Right cardiac atrium (tissue), 5 donors: ENCODE measurements around the gene LRRK1. TPM values are rescaled to one million over a fixed set of nuclear protein-coding genes. Genes with fewer than 3 reads are reported as not detected.

Experiments
- ATAC-seq, 2 donors: fragments of 200-7000 bp; cut with Tn5 transposase; one replicate each; pipeline versions ENCODE4 v1.8.0 to v1.9.1; 2020; ENCODE audit warnings: moderate library complexity in 2 of 2, mild to moderate bottlenecking in 1 of 2
- DNase-seq, 3 donors: peaks; one replicate each; pipeline ENCODE4 v3.0.0-alpha.2; 2020
- H3K27ac ChIP-seq: one replicate; pipeline ENCODE4 v1.5.1; 2013; ENCODE audit warnings: mild to moderate bottlenecking, low read length, control low read depth, moderate library complexity
- H3K27me3 ChIP-seq: one replicate; pipeline ENCODE4 v1.6.1; 2013; ENCODE audit not compliant: control insufficient read depth, insufficient read depth
- H3K4me1 ChIP-seq: one replicate; pipeline ENCODE4 v1.6.1; 2013; ENCODE audit warnings: low read length; ENCODE audit not compliant: control insufficient read depth, insufficient read depth
- H3K4me3 ChIP-seq: one replicate; pipeline ENCODE4 v1.5.1; 2013; ENCODE audit warnings: low read length, control low read depth
- H3K9me3 ChIP-seq: one replicate; pipeline ENCODE4 v1.6.1; 2013; ENCODE audit warnings: low read length; ENCODE audit not compliant: control insufficient read depth
- WGBS: extraction: QIAGEN DNeasy Blood & Tissue Kit; methylation state at CpG from one replicate; pipeline ENCODE4 v1.1.7; 2013; 5-methylcytosine and 5-hydroxymethylcytosine counted together
- intact Hi-C, 4 donors: fragments of 100-400 bp; cut with DNase I; formaldehyde crosslinking; loops; one replicate each; pipeline versions ENCODE4 v1.11.0 to v1.14.0; 2022 to 2023
- polyA plus RNA-seq: library from polyadenylated mRNA; stranded (reverse); fragments of 200-250 nt; gene quantifications from one replicate; pipeline ENCODE4 v1.2.3, GENCODE V29; 2013
- total RNA-seq, 4 donors: library from RNA; stranded (reverse); fragmentation: NEBNext Ultra II Directional; extraction: Animal tissue kit (Norgen Biotek cat#: 25700); gene quantifications; one replicate each; pipeline ENCODE4 v1.2.1, GENCODE V29; 2021
- donor health status: healthy with polysubstance abuse.
- donor health status: DM: no; HTN: yes; CAD: no.
- donor health status: DM: no; HTN: no; CAD: no.
- donor health status: DM: no; HTN: yes; CAD: no; lungs with severe emphysema.
- donor health status: DM: yes; HTN: yes; CAD: no.

Gene LRRK1
- total and polyA plus RNA-seq, 5 donors, result 2.9 to 7.6 (median 5.1) TPM

- Histone ChIP-seq H3K9me3 (no peaks in the 10 kb centered on the region), H3K4me3 (no peak overlapping the region), H3K27me3 (no peaks in the 10 kb centered on the region), H3K4me1 (peaks cover 5% of the 10 kb centered on the region), H3K27ac (no peak overlapping the region)
- WGBS, result 16% methylated on average over 10 of the region's 10 CpGs
- intact Hi-C loops, result no loop called here
- ATAC-seq (peak; percentile 46 to 63), DNase-seq (peak in 1 of 3 donors; percentile 24)
Observed at GRCh38 chr15:100958326-100959065, 39.3 kb downstream of the LRRK1 start.

GRCh38 chr15:100959066-100960050, 40.2 kb downstream of the LRRK1 start:
- Histone ChIP-seq H3K4me3 (no peak overlapping the region), H3K4me1 (peaks cover 5% of the 10 kb centered on the region), H3K9me3 (no peaks in the 10 kb centered on the region), H3K27ac (no peak overlapping the region), H3K27me3 (no peaks in the 10 kb centered on the region)
- ATAC-seq (peak; percentile 44 to 45), DNase-seq (no peak)
- intact Hi-C loops, result no loop called here
- WGBS, result 58% methylated on average over 14 of the region's 14 CpGs

- H3K27me3 ChIP-seq, result no peaks in the 10 kb centered on the region
- no peak overlapping the region for H3K4me3 ChIP-seq
- no peaks in the 10 kb centered on the region for H3K9me3 ChIP-seq
- 69% methylated on average over 4 of the region's 4 CpGs for WGBS
- no peaks in the 10 kb centered on the region for H3K4me1 ChIP-seq
- H3K27ac ChIP-seq, result no peak overlapping the region
- DNase-seq (no peak), ATAC-seq (no peak)
- intact Hi-C loops, result no loop called here
Observed at GRCh38 chr15:100966997-100967396, 47.8 kb downstream of the LRRK1 start.

GRCh38 chr15:100968050-100968966, 49.2 kb downstream of the LRRK1 start:
- Histone ChIP-seq H3K4me3 (no peak overlapping the region), H3K4me1 (no peaks in the 10 kb centered on the region), H3K9me3 (no peaks in the 10 kb centered on the region), H3K27ac (no peak overlapping the region), H3K27me3 (no peaks in the 10 kb centered on the region)
- ATAC-seq (no peak), DNase-seq (no peak)
- intact Hi-C loops, result no loop called here
- 93% methylated on average over 3 of the region's 3 CpGs for WGBS

- H3K27me3 ChIP-seq, result no peaks in the 10 kb centered on the region
- H3K9me3 ChIP-seq, result no peaks in the 10 kb centered on the region
- no peak overlapping the region for H3K4me3 ChIP-seq
- intact Hi-C loops, result loop anchor here in 1 of 4 donors (5.0 kb wide), 1 partner anchor 36 kb away; no protein-coding TSS in a partner anchor
- ATAC-seq (peak; percentile 16 to 26), DNase-seq (no peak)
- H3K4me1 ChIP-seq, result no peaks in the 10 kb centered on the region
- no peak overlapping the region for H3K27ac ChIP-seq
- 38% methylated on average over 36 of the region's 36 CpGs for WGBS
Observed at GRCh38 chr15:100972975-100973350, 53.8 kb downstream of the LRRK1 start.

- 17% methylated on average over 90 of the region's 90 CpGs for WGBS
- ATAC-seq (peak; percentile 24 to 31), DNase-seq (no peak)
- no peak overlapping the region for H3K27ac ChIP-seq
- H3K9me3 ChIP-seq, result no peaks in the 10 kb centered on the region
- peak overlapping the region; percentile 15 for H3K4me3 ChIP-seq
- H3K27me3 ChIP-seq, result no peaks in the 10 kb centered on the region
- no peaks in the 10 kb centered on the region for H3K4me1 ChIP-seq
- intact Hi-C loops, result loop anchor here in 1 of 4 donors (5.0 kb wide), 1 partner anchor 36 kb away; no protein-coding TSS in a partner anchor
Observed at GRCh38 chr15:100973351-100974111, 54.4 kb downstream of the LRRK1 start.

GRCh38 chr15:100975043-100975442, 55.9 kb downstream of the LRRK1 start:
- Histone ChIP-seq H3K27ac (no peak overlapping the region), H3K4me3 (no peak overlapping the region), H3K27me3 (no peaks in the 10 kb centered on the region), H3K9me3 (no peaks in the 10 kb centered on the region), H3K4me1 (no peaks in the 10 kb centered on the region)
- WGBS, result 79% methylated on average over 4 of the region's 4 CpGs
- DNase-seq, result no peak
- intact Hi-C loops, result no loop called here
- no peak for ATAC-seq

- intact Hi-C loops, result no loop called here
- Histone ChIP-seq H3K4me1 (no peaks in the 10 kb centered on the region), H3K27ac (no peak overlapping the region), H3K4me3 (no peak overlapping the region), H3K27me3 (no peaks in the 10 kb centered on the region), H3K9me3 (no peaks in the 10 kb centered on the region)
- WGBS, result 91% methylated on average over 4 of the region's 4 CpGs
- no peak for DNase-seq
- ATAC-seq, result no peak
Observed at GRCh38 chr15:100980410-100981046, 61.4 kb downstream of the LRRK1 start.

- 86% methylated on average over 4 of the region's 4 CpGs for WGBS
- intact Hi-C loops, result no loop called here
Observed at GRCh38 chr15:100981086-100981485, 61.9 kb downstream of the LRRK1 start.

More at GRCh38 chr15:100981086-100981485, 61.9 kb downstream of the LRRK1 start:
- Histone ChIP-seq H3K4me3 (no peak overlapping the region), H3K27ac (no peak overlapping the region), H3K27me3 (no peaks in the 10 kb centered on the region), H3K9me3 (no peaks in the 10 kb centered on the region), H3K4me1 (no peaks in the 10 kb centered on the region)
- no peak for DNase-seq
- ATAC-seq, result no peak
